Kidney (tissue), 14 donors: ENCODE data around the gene OLFML1. TPM values are rescaled to one million over a fixed set of nuclear protein-coding genes. Genes with fewer than 3 reads are reported as not detected.

ENCODE experiments used
- DNase-seq, 5 donors: peaks; one replicate each; pipeline ENCODE4 v3.0.0-alpha.2; 2013 to 2020
- FAIRE-seq: peaks from 2 replicates; lab custom pipeline; 2012; peaks lifted over from hg19 to GRCh38; lab: Jason Lieb, UNC
- H3K27ac ChIP-seq, 2 donors: one replicate each; pipeline ENCODE4 v1.7.0; 2013; ENCODE audit warnings: low read depth in 2 of 2, low read length in 2 of 2, inconsistent platforms in 1 of 2
- H3K27me3 ChIP-seq: one replicate; pipeline ENCODE4 v1.7.1; 2013; ENCODE audit warnings: low read length, inconsistent platforms; ENCODE audit not compliant: control insufficient read depth, insufficient read depth
- H3K36me3 ChIP-seq, 3 donors: one replicate each; pipeline versions ENCODE4 v1.7.0 to v1.7.1; 2013; ENCODE audit warnings: low read length in 3 of 3, control low read depth in 1 of 3, inconsistent platforms in 1 of 3; ENCODE audit not compliant: insufficient read depth in 3 of 3, control insufficient read depth in 2 of 3
- H3K4me1 ChIP-seq, 3 donors: one replicate each; pipeline versions ENCODE4 v1.7.0 to v1.7.1; 2013; ENCODE audit warnings: low read length in 3 of 3, inconsistent platforms in 1 of 3, low read depth in 1 of 3; ENCODE audit not compliant: control insufficient read depth in 2 of 3, insufficient read depth in 2 of 3
- H3K4me3 ChIP-seq, 3 donors: one replicate each; pipeline versions ENCODE4 v1.7.0 to v1.8.1; 2013; ENCODE audit warnings: low read length in 3 of 3, control low read depth in 1 of 3, inconsistent platforms in 1 of 3
- H3K9ac ChIP-seq, 3 donors: one replicate each; pipeline versions ENCODE4 v1.7.0 to v1.7.1; 2013; ENCODE audit warnings: low read length in 3 of 3, control low read depth in 1 of 3, inconsistent platforms in 1 of 3
- H3K9me3 ChIP-seq, 3 donors: one replicate each; pipeline versions ENCODE4 v1.7.0 to v1.7.1; 2013; ENCODE audit warnings: low read length in 3 of 3, control low read depth in 1 of 3, inconsistent platforms in 1 of 3; ENCODE audit not compliant: control insufficient read depth in 2 of 3, insufficient read depth in 1 of 3
- intact Hi-C: fragments of 100-400 bp; cut with DNase I; formaldehyde crosslinking; loops from one replicate; pipeline ENCODE4 v1.11.1; 2022
- polyA plus RNA-seq: library from polyadenylated mRNA; stranded (reverse); fragments of 350-450 nt; fragmentation: Illumina TruSeq; extraction: RNeasy Lipid Tissue Mini Kit (QIAGEN cat#74804); gene quantifications from one replicate; pipeline ENCODE4 v1.2.3, GENCODE V29; 2014; ENCODE audit warnings: low read depth, low replicate concordance; ENCODE audit not compliant: insufficient read depth
- total RNA-seq: library from RNA; stranded (reverse); fragmentation: NEBNext Ultra II Directional; extraction: Animal tissue kit (Norgen Biotek cat#: 25700); gene quantifications from one replicate; pipeline ENCODE4 v1.2.1, GENCODE V29; 2021
- TF ChIP-seq, protein P1 (sequence below): IDR thresholded peaks from 3 replicates; pipeline ENCODE4 v1.5.1; 2012; ENCODE audit warnings: mild to moderate bottlenecking, moderate library complexity, borderline replicate concordance; ENCODE audit not compliant: insufficient read depth; ENCODE audit errors: extremely low read depth
- donor health status: control.
- donor health status: control.
- donor health status: control.
- donor health status: control.
- donor health status: control.
- donor health status: DM: yes; HTN: yes; CAD: no.
- donor health status: Normal renal cell carcinoma (clear cell type).

Gene OLFML1
- total and polyA plus RNA-seq, 2 donors from 2014 or later = 7.6 to 8.3 TPM

DNA sequence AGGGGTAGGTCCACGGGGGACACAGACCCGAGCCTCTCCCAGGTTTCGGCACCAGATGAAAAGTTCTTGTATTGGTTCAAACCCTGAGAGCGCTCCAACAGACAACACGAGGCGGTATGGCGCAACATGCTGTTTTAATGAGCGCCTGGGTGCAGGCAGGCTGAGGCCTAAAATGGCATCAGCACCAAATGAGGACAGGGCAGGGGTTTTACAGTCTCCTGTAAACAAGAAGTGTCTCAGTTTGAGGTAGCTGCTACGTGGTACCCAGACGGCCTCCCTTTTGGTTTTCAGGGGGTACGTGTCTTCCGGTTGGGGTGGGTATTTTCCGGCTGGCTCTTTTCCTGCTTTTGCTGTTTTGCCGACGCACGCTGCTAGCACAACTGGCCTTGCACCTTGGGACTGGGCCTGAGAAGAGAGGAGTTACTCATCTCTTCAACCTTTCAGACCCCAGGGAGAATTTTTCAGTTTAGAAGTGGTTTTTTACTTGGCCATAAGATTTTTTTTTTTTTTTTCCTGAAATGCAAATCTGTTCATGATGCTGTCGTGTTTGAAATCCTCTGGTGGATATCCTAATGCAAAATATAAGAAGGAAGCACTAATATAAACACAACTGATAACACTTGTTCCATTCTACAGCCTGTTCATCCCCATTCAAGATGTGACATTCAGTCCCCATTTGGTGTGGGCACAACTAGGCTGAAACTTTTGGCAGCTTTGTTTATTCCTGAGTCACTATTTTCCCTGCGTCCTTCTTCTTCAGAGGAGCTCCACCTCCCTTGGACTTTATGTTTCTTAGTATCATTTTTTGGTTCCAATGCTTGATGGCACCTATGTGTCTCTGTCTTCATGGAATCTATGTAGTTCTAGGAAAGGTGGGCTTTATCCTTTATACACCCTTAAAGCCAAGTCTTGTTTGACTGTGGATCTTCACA is 35.0 kb downstream of the OLFML1 start:
- Histone ChIP-seq H3K9ac (no peak overlapping the region), H3K4me1 (peaks cover 0 to 16% (median 13%) of the 10 kb centered on the region in 3 donors), H3K9me3 (no peaks in the 10 kb centered on the region), H3K27me3 (no peaks in the 10 kb centered on the region), H3K36me3 (no peaks in the 10 kb centered on the region), H3K27ac (no peak overlapping the region), H3K4me3 (no peak overlapping the region)
- TF ChIP-seq, protein P1, sequence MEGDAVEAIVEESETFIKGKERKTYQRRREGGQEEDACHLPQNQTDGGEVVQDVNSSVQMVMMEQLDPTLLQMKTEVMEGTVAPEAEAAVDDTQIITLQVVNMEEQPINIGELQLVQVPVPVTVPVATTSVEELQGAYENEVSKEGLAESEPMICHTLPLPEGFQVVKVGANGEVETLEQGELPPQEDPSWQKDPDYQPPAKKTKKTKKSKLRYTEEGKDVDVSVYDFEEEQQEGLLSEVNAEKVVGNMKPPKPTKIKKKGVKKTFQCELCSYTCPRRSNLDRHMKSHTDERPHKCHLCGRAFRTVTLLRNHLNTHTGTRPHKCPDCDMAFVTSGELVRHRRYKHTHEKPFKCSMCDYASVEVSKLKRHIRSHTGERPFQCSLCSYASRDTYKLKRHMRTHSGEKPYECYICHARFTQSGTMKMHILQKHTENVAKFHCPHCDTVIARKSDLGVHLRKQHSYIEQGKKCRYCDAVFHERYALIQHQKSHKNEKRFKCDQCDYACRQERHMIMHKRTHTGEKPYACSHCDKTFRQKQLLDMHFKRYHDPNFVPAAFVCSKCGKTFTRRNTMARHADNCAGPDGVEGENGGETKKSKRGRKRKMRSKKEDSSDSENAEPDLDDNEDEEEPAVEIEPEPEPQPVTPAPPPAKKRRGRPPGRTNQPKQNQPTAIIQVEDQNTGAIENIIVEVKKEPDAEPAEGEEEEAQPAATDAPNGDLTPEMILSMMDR = no peak
- no peak for FAIRE-seq
- DNase-seq = no peak
- intact Hi-C loops = no loop called here

DNA sequence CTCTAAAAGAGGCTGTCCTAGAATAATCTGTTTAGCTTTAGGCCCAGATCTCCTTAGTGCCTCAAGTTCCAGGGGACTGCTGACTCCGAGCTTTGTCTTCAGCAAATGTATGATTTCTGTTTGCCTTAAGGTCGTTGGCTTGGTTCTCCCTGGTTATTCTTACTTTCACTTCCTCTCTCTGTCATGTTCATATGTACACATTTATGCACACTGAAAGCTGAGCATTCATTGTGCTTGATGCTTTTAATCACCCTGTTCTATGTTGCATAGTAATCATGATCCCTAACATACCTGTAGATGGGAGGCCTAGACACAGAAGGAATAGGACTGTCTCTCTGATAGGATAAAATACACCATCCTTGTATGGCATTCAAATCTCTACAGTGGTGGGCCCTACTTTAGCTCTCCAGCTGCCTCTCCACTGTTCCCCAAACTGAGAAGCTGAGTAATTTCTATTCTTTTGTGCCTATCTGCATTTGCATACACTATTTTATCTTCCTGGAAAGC is 35.7 kb downstream of the OLFML1 start:
- TF ChIP-seq, protein P1 = no peak
- Histone ChIP-seq H3K9ac (no peak overlapping the region), H3K4me3 (no peak overlapping the region), H3K9me3 (no peaks in the 10 kb centered on the region), H3K27me3 (no peaks in the 10 kb centered on the region), H3K36me3 (no peaks in the 10 kb centered on the region), H3K27ac (no peak overlapping the region), H3K4me1 (peaks cover 0 to 20% (median 13%) of the 10 kb centered on the region in 3 donors)
- intact Hi-C loops = no loop called here
- FAIRE-seq = no peak
- no peak for DNase-seq

DNA sequence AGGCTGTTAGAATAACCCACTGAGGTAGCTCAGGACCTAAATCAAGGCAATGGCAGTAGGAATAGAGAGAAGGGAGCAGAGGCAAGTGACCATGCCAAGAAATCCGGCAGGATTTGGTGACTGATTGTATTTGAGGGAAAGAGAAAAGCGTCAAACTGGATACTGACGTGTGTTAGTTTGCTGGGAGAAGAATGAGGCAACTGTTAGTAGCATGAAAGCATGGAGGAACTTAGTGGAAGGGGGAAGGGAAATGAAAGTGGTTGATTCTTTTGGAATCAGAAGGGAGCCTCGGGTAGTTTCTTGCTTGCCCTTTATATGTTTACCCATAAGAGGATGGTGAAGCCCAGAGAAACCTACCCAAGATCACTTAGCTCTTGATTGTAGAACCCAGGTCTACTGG is 36.8 kb downstream of the OLFML1 start:
- no peak for FAIRE-seq
- H3K27ac ChIP-seq = no peak overlapping the region
- intact Hi-C loops = no loop called here

More for the DNA sequence above, 36.8 kb downstream of the OLFML1 start:
- DNase-seq = no peak
- Histone ChIP-seq H3K9me3 (no peaks in the 10 kb centered on the region), H3K4me3 (no peak overlapping the region), H3K9ac (no peak overlapping the region), H3K27me3 (no peaks in the 10 kb centered on the region), H3K4me1 (peaks cover 0 to 20% (median 13%) of the 10 kb centered on the region in 3 donors), H3K36me3 (no peaks in the 10 kb centered on the region)
- TF ChIP-seq, protein P1 = no peak
